K562 (cell line): Measurements from ENCODE around the gene ABHD14A. TPM values are rescaled to one million over a fixed set of nuclear protein-coding genes. Genes with fewer than 3 reads are reported as not detected.

ENCODE experiments used
- ETS1 ChIP-seq: conservative IDR thresholded peaks from 2 replicates; pipeline ENCODE4 v1.6.1; 2011; ENCODE audit warnings: low read depth, mild to moderate bottlenecking, low read length; ENCODE audit not compliant: control insufficient read depth
- GATAD2B ChIP-seq: fragments of 450-650 bp; IDR thresholded peaks from 2 replicates; pipeline ENCODE4 v1.6.1; 2017; ENCODE audit warnings: mild to moderate bottlenecking, borderline replicate concordance
- KAT7 ChIP-seq: sonication (generic); formaldehyde crosslinking; IDR thresholded peaks from 2 replicates; pipeline ENCODE4 v1.8.0; 2022; ENCODE audit warnings: missing genetic modification reagents, mild to moderate bottlenecking, borderline replicate concordance
- MIER1 ChIP-seq: fragments of 450-650 bp; IDR thresholded peaks from 2 replicates; pipeline ENCODE4 v1.6.1; 2016; ENCODE audit warnings: antibody characterized with exemption, mild to moderate bottlenecking, low read depth
- MTA3 ChIP-seq: fragments of 450-650 bp; formaldehyde crosslinking; IDR thresholded peaks from 2 replicates; pipeline ENCODE4 v1.6.1; 2017; ENCODE audit warnings: mild to moderate bottlenecking, borderline replicate concordance
- RFX1 ChIP-seq: fragments of 450-650 bp; IDR thresholded peaks from 2 replicates; pipeline ENCODE4 v1.6.1; 2016; ENCODE audit warnings: mild to moderate bottlenecking, moderate library complexity
- TAF9B ChIP-seq: fragments of 450-650 bp; IDR thresholded peaks from 2 replicates; pipeline ENCODE4 v1.6.1; 2018; ENCODE audit warnings: mild to moderate bottlenecking; ENCODE audit not compliant: partially characterized antibody
- TCF7 ChIP-seq: sonication (generic); IDR thresholded peaks from 2 replicates; pipeline ENCODE4 v1.6.1; 2016; ENCODE audit warnings: antibody characterized with exemption, borderline replicate concordance
- THRB ChIP-seq: fragments of 450-650 bp; formaldehyde crosslinking; conservative IDR thresholded peaks from 2 replicates; pipeline ENCODE4 v1.4.0; 2022; ENCODE audit warnings: mild to moderate bottlenecking, missing genetic modification characterization
- ZNF274 ChIP-seq: IDR thresholded peaks from 2 replicates; pipeline ENCODE4 v1.6.1; 2011; ENCODE audit warnings: low read depth, mild to moderate bottlenecking, low read length, moderate library complexity, borderline replicate concordance
- ZNF3 ChIP-seq: fragments of 250-450 bp; sonication (Bioruptor Pico); IDR thresholded peaks from 2 replicates; pipeline ENCODE4 v1.5.0; 2021; ENCODE audit warnings: mild to moderate bottlenecking, moderate library complexity
- ZNF445 ChIP-seq: fragments of 250-450 bp; sonication (Bioruptor Pico); IDR thresholded peaks from 2 replicates; pipeline ENCODE4 v1.4.0; 2020; ENCODE audit warnings: low read depth, mild to moderate bottlenecking, moderate library complexity
- polyA plus RNA-seq, 8 experiments: library from polyadenylated mRNA; depleted of rRNA in 4 of 8; stranded (reverse) in 5 of 8; unstranded in 3 of 8; fragments of >200 nt; fragmentation: Nextera tagmentation in 2 of 8; fragmentation: Illumina TruSeq in 1 of 8; extraction: Ambion mirVana in 2 of 8; extraction: Trizol in 1 of 8; gene quantifications; 2 replicates each; pipeline versions ENCODE4 v1.2.1 to v1.2.3, GENCODE V29; 2011 to 2014; ENCODE audit warnings: inconsistent platforms in 1 of 8, missing spikeins in 1 of 8
- total RNA-seq, 7 experiments: library from RNA; depleted of rRNA in 6 of 7; stranded (reverse); fragments of >200 nt in 6 of 7; fragmentation: Illumina TruSeq in 2 of 7; extraction: Trizol in 2 of 7; gene quantifications; 2 replicates each; pipeline versions ENCODE4 v1.2.1 to v1.2.3, GENCODE V29; 2011 to 2021; ENCODE audit warnings: low replicate concordance in 1 of 7
- TF ChIP-seq, protein P1 (sequence below): fragments of 250-450 bp; sonication (Bioruptor Pico); IDR thresholded peaks from 2 replicates; pipeline ENCODE4 v1.8.0; 2021; ENCODE audit warnings: mild to moderate bottlenecking, moderate library complexity
- TF ChIP-seq, protein P2 (sequence below): fragments of 450-650 bp; IDR thresholded peaks from 2 replicates; pipeline ENCODE4 v1.6.1; 2016; ENCODE audit warnings: low read depth

ABHD14A gene
- total and polyA plus RNA-seq, 9 of the 15 experiments (the other 6 are each of a cell fraction or from before 2014, with no cell fraction given), result 0.90 to 10.5 (median 8.3) TPM

DNA sequence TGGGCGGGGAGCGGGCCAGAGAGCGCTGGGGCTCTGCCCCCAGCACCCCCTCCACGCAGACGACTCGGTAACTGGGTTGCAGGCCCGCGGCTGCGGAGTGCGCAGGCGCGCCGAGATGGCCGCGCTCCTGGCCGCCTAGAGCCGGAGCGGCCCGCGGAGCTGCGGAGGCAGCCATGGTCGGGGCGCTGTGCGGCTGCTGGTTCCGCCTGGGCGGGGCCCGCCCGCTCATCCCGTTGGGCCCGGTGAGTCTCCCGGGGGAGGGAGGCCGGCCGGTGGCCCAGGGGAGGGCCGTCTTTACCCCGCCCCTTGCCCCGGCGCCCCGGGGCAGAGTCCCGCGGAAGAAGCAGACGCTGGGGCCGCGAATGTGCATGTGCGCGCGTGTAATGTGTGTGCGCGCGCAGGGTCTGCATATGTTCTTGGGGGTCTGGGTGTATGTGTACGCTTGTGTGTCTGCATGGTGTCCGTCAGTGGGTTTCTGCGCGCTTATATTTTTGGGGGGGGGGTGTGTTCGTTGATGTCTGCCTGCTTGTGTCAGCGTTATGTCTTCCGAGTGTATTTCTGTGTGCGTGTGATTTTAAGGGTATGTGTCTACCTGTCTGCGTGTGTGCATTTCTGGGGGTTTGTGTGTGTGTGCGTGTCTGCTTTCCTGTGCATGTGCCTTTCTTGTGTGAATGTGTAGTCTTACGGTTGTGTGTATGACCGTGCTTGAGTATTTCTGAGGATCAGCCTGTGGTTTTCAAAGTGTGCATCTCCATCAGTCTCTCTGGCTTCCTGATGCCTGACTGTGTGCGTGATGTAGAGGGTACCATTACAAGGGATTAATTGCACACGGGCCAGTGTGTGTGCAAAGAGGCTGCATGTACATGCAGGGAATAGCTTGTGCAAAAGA, at the start of gene ABHD14A (continued):
- 0 out of 2 replicates have a peak, but pooled peaks have one; percentile 53 for TF ChIP-seq ETS1
- TF ChIP-seq ZNF3 (CRISPR knock-in tag), result no peak
- TF ChIP-seq ZNF274, result no peak
- TF ChIP-seq RFX1, result no peak
- TF ChIP-seq MTA3, result 0 out of 2 replicates have a peak, but pooled peaks have one; percentile 13
- TF ChIP-seq TAF9B, result no peak
- TF ChIP-seq GATAD2B, result peak; percentile 60; the same call in 1 of the 2 replicates
- no peak for TF ChIP-seq KAT7 (CRISPR knock-in tag)
- TF ChIP-seq, protein P1, sequence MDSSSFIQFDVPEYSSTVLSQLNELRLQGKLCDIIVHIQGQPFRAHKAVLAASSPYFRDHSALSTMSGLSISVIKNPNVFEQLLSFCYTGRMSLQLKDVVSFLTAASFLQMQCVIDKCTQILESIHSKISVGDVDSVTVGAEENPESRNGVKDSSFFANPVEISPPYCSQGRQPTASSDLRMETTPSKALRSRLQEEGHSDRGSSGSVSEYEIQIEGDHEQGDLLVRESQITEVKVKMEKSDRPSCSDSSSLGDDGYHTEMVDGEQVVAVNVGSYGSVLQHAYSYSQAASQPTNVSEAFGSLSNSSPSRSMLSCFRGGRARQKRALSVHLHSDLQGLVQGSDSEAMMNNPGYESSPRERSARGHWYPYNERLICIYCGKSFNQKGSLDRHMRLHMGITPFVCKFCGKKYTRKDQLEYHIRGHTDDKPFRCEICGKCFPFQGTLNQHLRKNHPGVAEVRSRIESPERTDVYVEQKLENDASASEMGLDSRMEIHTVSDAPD (CRISPR knock-in tag), result no peak
- no peak for TF ChIP-seq ZNF445 (CRISPR knock-in tag)
- 0 out of 2 replicates have a peak, but pooled peaks have one; percentile 65 for TF ChIP-seq THRB (CRISPR knock-in tag)
- TF ChIP-seq MIER1, result peak; percentile 21; the same call in 1 of the 2 replicates
- no peak for TF ChIP-seq TCF7
- TF ChIP-seq, protein P2, sequence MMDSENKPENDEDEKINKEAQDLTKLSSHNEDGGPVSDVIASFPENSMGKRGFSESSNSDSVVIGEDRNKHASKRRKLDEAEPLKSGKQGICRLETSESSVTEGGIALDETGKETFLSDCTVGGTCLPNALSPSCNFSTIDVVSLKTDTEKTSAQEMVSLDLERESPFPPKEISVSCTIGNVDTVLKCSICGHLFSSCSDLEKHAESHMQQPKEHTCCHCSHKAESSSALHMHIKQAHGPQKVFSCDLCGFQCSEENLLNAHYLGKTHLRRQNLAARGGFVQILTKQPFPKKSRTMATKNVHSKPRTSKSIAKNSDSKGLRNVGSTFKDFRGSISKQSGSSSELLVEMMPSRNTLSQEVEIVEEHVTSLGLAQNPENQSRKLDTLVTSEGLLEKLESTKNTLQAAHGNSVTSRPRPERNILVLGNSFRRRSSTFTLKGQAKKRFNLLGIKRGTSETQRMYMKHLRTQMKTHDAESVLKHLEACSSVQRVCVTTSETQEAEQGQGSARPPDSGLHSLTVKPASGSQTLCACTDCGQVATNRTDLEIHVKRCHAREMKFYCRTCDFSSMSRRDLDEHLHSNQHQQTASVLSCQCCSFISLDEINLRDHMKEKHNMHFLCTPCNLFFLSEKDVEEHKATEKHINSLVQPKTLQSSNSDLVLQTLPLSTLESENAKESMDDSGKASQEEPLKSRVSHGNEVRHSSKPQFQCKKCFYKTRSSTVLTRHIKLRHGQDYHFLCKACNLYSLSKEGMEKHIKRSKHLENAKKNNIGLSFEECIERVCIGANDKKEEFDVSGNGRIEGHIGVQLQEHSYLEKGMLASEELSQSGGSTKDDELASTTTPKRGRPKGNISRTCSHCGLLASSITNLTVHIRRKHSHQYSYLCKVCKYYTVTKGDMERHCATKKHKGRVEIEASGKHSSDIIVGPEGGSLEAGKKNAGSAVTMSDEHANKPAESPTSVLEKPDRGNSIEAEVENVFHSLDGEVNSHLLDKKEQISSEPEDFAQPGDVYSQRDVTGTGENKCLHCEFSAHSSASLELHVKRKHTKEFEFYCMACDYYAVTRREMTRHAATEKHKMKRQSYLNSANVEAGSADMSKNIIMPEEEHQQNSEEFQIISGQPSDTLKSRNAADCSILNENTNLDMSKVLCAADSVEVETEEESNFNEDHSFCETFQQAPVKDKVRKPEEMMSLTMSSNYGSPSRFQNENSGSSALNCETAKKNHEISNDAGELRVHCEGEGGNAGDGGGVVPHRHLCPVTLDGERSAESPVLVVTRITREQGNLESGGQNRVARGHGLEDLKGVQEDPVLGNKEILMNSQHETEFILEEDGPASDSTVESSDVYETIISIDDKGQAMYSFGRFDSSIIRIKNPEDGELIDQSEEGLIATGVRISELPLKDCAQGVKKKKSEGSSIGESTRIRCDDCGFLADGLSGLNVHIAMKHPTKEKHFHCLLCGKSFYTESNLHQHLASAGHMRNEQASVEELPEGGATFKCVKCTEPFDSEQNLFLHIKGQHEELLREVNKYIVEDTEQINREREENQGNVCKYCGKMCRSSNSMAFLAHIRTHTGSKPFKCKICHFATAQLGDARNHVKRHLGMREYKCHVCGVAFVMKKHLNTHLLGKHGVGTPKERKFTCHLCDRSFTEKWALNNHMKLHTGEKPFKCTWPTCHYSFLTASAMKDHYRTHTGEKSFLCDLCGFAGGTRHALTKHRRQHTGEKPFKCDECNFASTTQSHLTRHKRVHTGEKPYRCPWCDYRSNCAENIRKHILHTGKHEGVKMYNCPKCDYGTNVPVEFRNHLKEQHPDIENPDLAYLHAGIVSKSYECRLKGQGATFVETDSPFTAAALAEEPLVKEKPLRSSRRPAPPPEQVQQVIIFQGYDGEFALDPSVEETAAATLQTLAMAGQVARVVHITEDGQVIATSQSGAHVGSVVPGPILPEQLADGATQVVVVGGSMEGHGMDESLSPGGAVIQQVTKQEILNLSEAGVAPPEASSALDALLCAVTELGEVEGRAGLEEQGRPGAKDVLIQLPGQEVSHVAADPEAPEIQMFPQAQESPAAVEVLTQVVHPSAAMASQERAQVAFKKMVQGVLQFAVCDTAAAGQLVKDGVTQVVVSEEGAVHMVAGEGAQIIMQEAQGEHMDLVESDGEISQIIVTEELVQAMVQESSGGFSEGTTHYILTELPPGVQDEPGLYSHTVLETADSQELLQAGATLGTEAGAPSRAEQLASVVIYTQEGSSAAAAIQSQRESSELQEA, result peak; percentile 34; the same call in 1 of the 2 replicates
